Mesendoderm (in vitro differentiated cells): ENCODE results near the gene CTU1. TPM values are rescaled to one million over a fixed set of nuclear protein-coding genes. Genes with fewer than 3 reads are reported as not detected.

Experiments used
- DNase-seq: peaks from one replicate; pipeline ENCODE4 v3.0.0; 2013
- H2AK5ac ChIP-seq: 2 replicates; pipeline ENCODE4 v1.6.1; 2013; ENCODE audit warnings: low read length, inconsistent platforms
- H2BK120ac ChIP-seq: 2 replicates; pipeline ENCODE4 v1.6.1; 2013; ENCODE audit warnings: low read depth, mild to moderate bottlenecking, low read length, moderate library complexity, mixed read lengths
- H2BK15ac ChIP-seq: replicated peaks from 2 replicates; pipeline ENCODE4 v1.6.1; 2013; ENCODE audit warnings: low read depth, mild to moderate bottlenecking, moderate library complexity
- H2BK5ac ChIP-seq: 2 replicates; pipeline ENCODE4 v1.6.1; 2013; ENCODE audit warnings: low read length, inconsistent platforms
- H3K18ac ChIP-seq: 2 replicates; pipeline ENCODE4 v1.6.1; 2013; ENCODE audit warnings: mild to moderate bottlenecking, low read length, mixed read lengths
- H3K23ac ChIP-seq: one replicate; pipeline ENCODE4 v1.6.1; 2013; ENCODE audit warnings: low read length
- H3K27ac ChIP-seq: 2 replicates; pipeline ENCODE4 v1.5.1; 2013; ENCODE audit warnings: low read depth, mild to moderate bottlenecking, inconsistent platforms, low read length, moderate library complexity
- H3K27me3 ChIP-seq: 2 replicates; pipeline ENCODE4 v1.6.1; 2013; ENCODE audit warnings: low read length, control low read depth, mild to moderate bottlenecking, inconsistent platforms; ENCODE audit not compliant: insufficient read depth, poor library complexity
- H3K36me3 ChIP-seq: 2 replicates; pipeline ENCODE4 v1.6.1; 2013; ENCODE audit warnings: low read length, inconsistent platforms; ENCODE audit not compliant: control insufficient read depth, insufficient read depth
- H3K4ac ChIP-seq: one replicate; pipeline ENCODE4 v1.6.1; 2013; ENCODE audit warnings: low read depth, mild to moderate bottlenecking, low read length, moderate library complexity
- H3K4me1 ChIP-seq: 2 replicates; pipeline ENCODE4 v1.6.1; 2013; ENCODE audit warnings: low read depth, low read length, inconsistent platforms; ENCODE audit not compliant: control insufficient read depth
- H3K4me2 ChIP-seq: 2 replicates; pipeline ENCODE4 v1.6.1; 2013; ENCODE audit warnings: low read length
- H3K4me3 ChIP-seq: 2 replicates; pipeline ENCODE4 v1.5.1; 2013; ENCODE audit warnings: mild to moderate bottlenecking, low read length
- H3K56ac ChIP-seq: one replicate; pipeline ENCODE4 v1.6.1; 2013; ENCODE audit warnings: low read length
- H3K79me1 ChIP-seq: 2 replicates; pipeline ENCODE4 v1.6.1; 2013; ENCODE audit warnings: low read length, inconsistent platforms
- H3K79me2 ChIP-seq: 2 replicates; pipeline ENCODE4 v1.6.1; 2013; ENCODE audit warnings: mild to moderate bottlenecking, low read length; ENCODE audit not compliant: control insufficient read depth, insufficient read depth
- H3K9ac ChIP-seq: 2 replicates; pipeline ENCODE4 v1.6.1; 2013; ENCODE audit warnings: low read length, inconsistent platforms
- H4K5ac ChIP-seq: one replicate; pipeline ENCODE4 v1.6.1; 2013; ENCODE audit warnings: low read length
- H4K8ac ChIP-seq: one replicate; pipeline ENCODE4 v1.6.1; 2013; ENCODE audit warnings: low read depth, mild to moderate bottlenecking, control low read depth, low read length, moderate library complexity
- WGBS: extraction: QIAGEN DNeasy Blood & Tissue Kit; methylation state at CpG from one replicate; pipeline ENCODE4 v1.1.7; 2013; ENCODE audit warnings: low lambda C conversion rate, missing lambda C conversion rate; ENCODE audit not compliant: insufficient coverage; ENCODE audit errors: extremely low coverage; 5-methylcytosine and 5-hydroxymethylcytosine counted together
- polyA plus RNA-seq, 2 experiments: library from polyadenylated mRNA; stranded (reverse); fragments of 200-250 nt; gene quantifications; one replicate each; pipeline ENCODE4 v1.2.3, GENCODE V29; 2013

The CTU1 gene
- 3.1 TPM for polyA plus RNA-seq (2013, experiment 1 of 2)
- 3.3 TPM for polyA plus RNA-seq (2013, experiment 2 of 2)

DNA sequence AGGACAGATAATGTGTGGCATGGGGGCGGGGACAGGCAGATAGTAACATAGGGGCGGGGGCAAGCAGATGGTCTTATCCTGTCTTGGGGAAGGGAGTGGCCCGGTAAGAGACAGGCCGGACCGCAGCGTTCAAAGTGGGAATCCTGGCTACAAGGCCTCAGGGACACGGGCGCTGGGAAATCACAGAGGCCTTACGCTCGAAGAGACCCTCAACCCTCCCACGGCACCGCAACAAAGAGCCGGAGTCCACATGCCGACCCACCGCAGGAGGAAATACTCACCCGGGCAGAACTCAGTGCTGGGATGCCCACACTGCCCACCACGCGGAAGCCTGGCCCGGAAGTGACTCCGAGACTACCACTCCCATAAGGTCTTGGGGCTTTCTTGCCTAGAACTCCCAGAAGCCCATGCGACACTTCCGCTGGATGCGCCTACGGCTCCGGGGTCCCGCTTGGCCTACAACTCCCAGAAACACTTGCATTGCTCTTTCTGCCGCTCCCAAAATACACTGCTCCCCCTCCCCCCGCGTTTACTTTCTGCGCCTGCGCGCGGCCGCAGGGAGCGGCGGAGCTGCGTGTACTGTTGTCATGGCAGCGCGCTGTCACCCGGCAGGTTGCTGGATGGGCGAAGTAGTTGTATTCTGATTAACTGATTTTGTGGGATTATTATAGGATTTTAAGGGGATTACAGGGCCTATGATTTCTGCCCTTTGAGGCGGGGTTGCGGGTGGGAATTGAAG is at the start of gene CTU1:
Gene CTU1 (minus strand): TSS at position 344 of the 739 bp plus-strand sequence. CDS start 3,840 bp downstream, outside the sequence.
- Histone ChIP-seq H3K4me2 (peak within 1 kb of the TSS; percentile 84), H2BK15ac (no peak within 1 kb of the TSS), H3K27ac (no peak within 1 kb of the TSS), H3K36me3 (no peaks in the 10 kb centered on the region), H3K56ac (peak within 1 kb of the TSS; percentile 92), H2BK120ac (no peak within 1 kb of the TSS), H3K27me3 (no peaks in the 10 kb centered on the region), H2BK5ac (no peak within 1 kb of the TSS), H3K4me3 (peak within 1 kb of the TSS; percentile 80), H3K18ac (no peak within 1 kb of the TSS), H4K8ac (no peak within 1 kb of the TSS), H3K23ac (no peak within 1 kb of the TSS), H3K9ac (peak within 1 kb of the TSS; percentile 77), H3K4ac (no peak within 1 kb of the TSS), H4K5ac (no peak within 1 kb of the TSS), H3K79me2 (no peaks in the 10 kb centered on the region), H2AK5ac (no peak within 1 kb of the TSS), H3K4me1 (no peaks in the 10 kb centered on the region), H3K79me1 (peaks cover 4% of the 10 kb centered on the region)
- no CpG with 5 or more reads among the region's 43 CpGs for WGBS
- DNase-seq, result peak; percentile 100

DNA sequence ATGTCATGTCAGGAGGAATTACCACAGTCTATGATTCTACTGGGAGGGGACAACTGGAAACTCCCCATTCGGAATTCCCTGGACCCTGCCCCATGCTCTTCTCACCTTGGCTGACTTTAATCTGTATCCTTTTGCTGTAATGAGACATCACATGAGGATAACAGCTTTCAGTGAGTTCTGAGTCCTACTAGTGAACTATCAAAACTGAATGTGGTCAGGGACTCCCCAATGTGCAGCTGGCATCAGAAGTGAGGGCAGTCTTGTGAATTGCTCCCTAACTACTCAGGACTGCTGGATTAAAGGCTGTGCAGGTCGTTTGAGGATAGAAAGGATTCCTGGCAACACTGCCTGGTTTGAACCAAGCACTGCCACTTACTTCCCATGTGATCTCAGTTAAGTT is 49.1 kb upstream of the CTU1 start:
- Histone ChIP-seq H4K8ac (no peak overlapping the region), H3K4me1 (no peaks in the 10 kb centered on the region), H3K27ac (no peak overlapping the region), H3K56ac (no peak overlapping the region), H4K5ac (no peak overlapping the region), H3K9ac (no peak overlapping the region), H2AK5ac (no peak overlapping the region), H3K79me1 (no peaks in the 10 kb centered on the region), H3K36me3 (no peaks in the 10 kb centered on the region), H3K4me3 (no peak overlapping the region), H3K4me2 (no peak overlapping the region), H2BK15ac (no peak overlapping the region), H3K4ac (no peak overlapping the region), H3K79me2 (no peaks in the 10 kb centered on the region), H2BK120ac (no peak overlapping the region), H3K23ac (no peak overlapping the region), H3K18ac (no peak overlapping the region), H2BK5ac (no peak overlapping the region), H3K27me3 (no peaks in the 10 kb centered on the region)
- WGBS, result no CpG with 5 or more reads among the region's 2 CpGs
- no peak for DNase-seq

DNA sequence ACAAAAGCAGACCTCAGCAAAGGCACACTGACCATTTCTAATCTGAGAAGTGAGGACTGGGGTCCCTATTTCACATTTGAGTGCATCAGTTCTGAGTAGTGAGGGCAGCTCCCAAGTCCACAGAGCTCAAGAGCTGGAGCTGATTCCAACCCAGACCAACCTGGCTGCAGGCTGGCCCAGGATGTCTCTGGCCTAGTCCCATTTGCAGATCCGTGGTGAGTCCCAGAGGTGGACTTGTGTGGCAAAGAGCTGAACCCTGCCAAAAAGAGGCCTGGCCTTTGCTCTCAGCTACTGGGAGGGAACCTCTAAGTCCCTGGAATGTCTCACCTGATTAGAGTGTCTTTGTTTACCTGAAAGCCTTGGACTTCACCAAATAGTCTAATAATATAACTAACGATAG is 48.5 kb upstream of the CTU1 start:
- Histone ChIP-seq H4K5ac (no peak overlapping the region), H3K27me3 (no peaks in the 10 kb centered on the region), H2BK15ac (no peak overlapping the region), H3K27ac (no peak overlapping the region), H3K4me3 (no peak overlapping the region), H3K18ac (no peak overlapping the region), H3K4me2 (no peak overlapping the region), H3K79me1 (no peaks in the 10 kb centered on the region), H3K56ac (no peak overlapping the region), H3K4me1 (no peaks in the 10 kb centered on the region), H3K4ac (no peak overlapping the region), H3K36me3 (no peaks in the 10 kb centered on the region), H3K79me2 (no peaks in the 10 kb centered on the region), H4K8ac (no peak overlapping the region), H2BK120ac (no peak overlapping the region), H2BK5ac (no peak overlapping the region), H3K23ac (no peak overlapping the region), H3K9ac (no peak overlapping the region), H2AK5ac (no peak overlapping the region)
- no CpG with 5 or more reads among the region's 2 CpGs for WGBS
- DNase-seq, result peak; percentile 74

DNA sequence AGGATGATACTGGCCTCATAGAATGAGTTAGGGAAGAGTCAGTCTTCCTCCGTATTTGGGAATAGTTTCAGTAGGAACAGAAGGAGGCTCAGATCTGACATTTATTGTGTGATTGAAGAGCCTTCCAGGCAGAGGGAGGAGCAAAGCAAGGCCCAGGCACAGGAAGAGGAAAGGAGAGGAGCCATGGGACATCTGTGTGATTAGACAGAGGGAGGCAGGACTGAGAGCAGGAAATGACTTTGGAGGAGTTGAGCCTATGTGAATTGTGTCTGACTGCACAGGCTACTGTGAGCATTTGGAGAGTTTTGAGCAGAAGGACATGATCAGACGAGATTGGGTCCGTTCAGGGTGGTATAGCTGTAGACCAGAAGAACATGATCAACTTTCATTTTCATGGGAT is 42.4 kb upstream of the CTU1 start:
- no peak overlapping the region for H3K56ac ChIP-seq
- no peak overlapping the region for H4K8ac ChIP-seq
- H3K4ac ChIP-seq, result no peak overlapping the region
- no peak overlapping the region for H3K27ac ChIP-seq
- no peak overlapping the region for H3K4me3 ChIP-seq
- H3K23ac ChIP-seq, result no peak overlapping the region
- no peaks in the 10 kb centered on the region for H3K79me1 ChIP-seq
- WGBS, result no CpG with 5 or more reads among the region's 3 CpGs
- no peaks in the 10 kb centered on the region for H3K36me3 ChIP-seq
- H2BK15ac ChIP-seq, result no peak overlapping the region
- H3K79me2 ChIP-seq, result no peaks in the 10 kb centered on the region
- H2BK5ac ChIP-seq, result no peak overlapping the region
- no peak overlapping the region for H4K5ac ChIP-seq
- H3K4me1 ChIP-seq, result no peaks in the 10 kb centered on the region
- DNase-seq, result no peak
- no peak overlapping the region for H2BK120ac ChIP-seq
- H3K27me3 ChIP-seq, result no peaks in the 10 kb centered on the region
- H2AK5ac ChIP-seq, result no peak overlapping the region
- H3K4me2 ChIP-seq, result no peak overlapping the region
- no peak overlapping the region for H3K9ac ChIP-seq
- no peak overlapping the region for H3K18ac ChIP-seq

DNA sequence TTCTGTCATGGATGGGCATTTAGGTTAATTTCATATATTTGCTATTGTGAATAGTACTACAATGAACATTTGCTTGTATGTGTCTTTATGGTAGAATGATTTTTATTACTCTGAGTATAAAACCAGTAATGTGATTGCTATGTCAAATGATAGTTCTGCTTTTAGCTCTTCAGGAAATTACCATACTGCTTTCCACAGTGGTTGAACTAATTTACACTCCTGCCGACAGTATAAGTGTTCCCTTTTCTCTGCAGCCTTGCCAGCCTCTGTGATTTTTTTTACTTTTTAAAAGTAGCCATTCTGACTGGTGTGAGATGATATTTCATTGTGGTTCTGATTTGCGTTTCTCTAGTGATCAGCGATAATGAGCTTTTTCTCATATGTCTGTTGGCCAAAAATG is 40.4 kb upstream of the CTU1 start:
- no peak for DNase-seq
- WGBS, result no CpG with 5 or more reads among the region's 3 CpGs
- no peaks in the 10 kb centered on the region for H3K79me2 ChIP-seq

DNA sequence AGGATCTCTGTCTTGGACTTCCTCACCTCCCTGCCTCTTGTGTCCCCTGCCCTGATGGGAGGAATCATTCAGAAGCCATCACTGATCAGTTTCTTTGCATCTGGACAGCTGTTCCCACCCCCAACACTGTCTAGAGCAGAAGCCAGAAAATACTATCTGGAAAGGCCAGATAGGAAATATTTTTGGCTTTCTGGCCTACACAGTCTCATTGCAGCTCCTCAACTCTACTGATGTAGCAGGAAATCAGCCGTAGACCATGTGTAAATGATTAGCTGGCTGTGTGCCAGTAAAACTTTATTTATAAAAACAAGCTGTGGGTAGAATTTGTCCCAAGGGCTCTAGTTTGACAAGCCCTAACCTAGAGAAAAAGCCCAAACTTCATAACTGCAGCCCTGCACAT is 39.5 kb upstream of the CTU1 start:
- Histone ChIP-seq H2BK5ac (no peak overlapping the region), H3K79me2 (no peaks in the 10 kb centered on the region), H3K18ac (no peak overlapping the region), H3K27me3 (no peaks in the 10 kb centered on the region), H3K9ac (no peak overlapping the region), H3K79me1 (no peaks in the 10 kb centered on the region), H3K4me2 (no peak overlapping the region), H3K4me1 (no peaks in the 10 kb centered on the region), H2BK120ac (no peak overlapping the region), H4K5ac (no peak overlapping the region), H2AK5ac (no peak overlapping the region), H3K4me3 (no peak overlapping the region), H3K27ac (no peak overlapping the region), H3K56ac (no peak overlapping the region), H3K36me3 (no peaks in the 10 kb centered on the region), H2BK15ac (no peak overlapping the region), H3K23ac (no peak overlapping the region), H3K4ac (no peak overlapping the region), H4K8ac (no peak overlapping the region)
- WGBS, result no CpG with 5 or more reads among the region's 1 CpG
- no peak for DNase-seq

More for the DNA sequence above, 40.4 kb upstream of the CTU1 start:
- Histone ChIP-seq H3K4ac (no peak overlapping the region), H3K36me3 (no peaks in the 10 kb centered on the region), H3K79me1 (no peaks in the 10 kb centered on the region), H2BK120ac (no peak overlapping the region), H3K9ac (no peak overlapping the region), H3K4me3 (no peak overlapping the region), H3K27me3 (no peaks in the 10 kb centered on the region), H3K56ac (no peak overlapping the region), H3K23ac (no peak overlapping the region), H2BK5ac (no peak overlapping the region), H3K18ac (no peak overlapping the region), H3K4me2 (no peak overlapping the region), H2BK15ac (no peak overlapping the region), H4K5ac (no peak overlapping the region), H2AK5ac (no peak overlapping the region), H3K4me1 (no peaks in the 10 kb centered on the region), H3K27ac (no peak overlapping the region), H4K8ac (no peak overlapping the region)
